HG03095 (cell line): ENCODE results near the gene C10orf71.

Experiments
- ATAC-seq: cut with Tn5 transposase; IDR thresholded peaks from one replicate; pipeline ENCODE4 v1.9.1; 2021; ENCODE audit warnings: moderate library complexity; ENCODE audit not compliant: unreplicated experiment

The C10orf71 gene

GRCh38 chr10:49359349-49360270 lies 60.6 kb downstream of the C10orf71 start:
- no peak for ATAC-seq

- ATAC-seq, result no peak
Observed at GRCh38 chr10:49360271-49361177, 61.6 kb downstream of the C10orf71 start.

GRCh38 chr10:49361178-49361554 lies 62.2 kb downstream of the C10orf71 start:
- ATAC-seq, result no peak

- no peak for ATAC-seq
Observed at GRCh38 chr10:49361735-49362568, 63.0 kb downstream of the C10orf71 start.

- peak; percentile 87 for ATAC-seq
Observed at GRCh38 chr10:49362596-49363260, 63.8 kb downstream of the C10orf71 start.

GRCh38 chr10:49363309-49364031 lies 64.5 kb downstream of the C10orf71 start:
- no peak for ATAC-seq

- ATAC-seq, result no peak
Observed at GRCh38 chr10:49364051-49364450, 65.1 kb downstream of the C10orf71 start.

- ATAC-seq, result no peak
Observed at GRCh38 chr10:49364747-49365146, 65.8 kb downstream of the C10orf71 start.

- no peak for ATAC-seq
Observed at GRCh38 chr10:49365275-49365674, 66.3 kb downstream of the C10orf71 start.

- no peak for ATAC-seq
Observed at GRCh38 chr10:49365675-49366415, 66.9 kb downstream of the C10orf71 start.

GRCh38 chr10:49366460-49366859 lies 67.5 kb downstream of the C10orf71 start:
- ATAC-seq, result no peak

- no peak for ATAC-seq
Observed at GRCh38 chr10:49367600-49367999, 68.6 kb downstream of the C10orf71 start.

- ATAC-seq, result no peak
Observed at GRCh38 chr10:49368256-49368655, 69.3 kb downstream of the C10orf71 start.

- ATAC-seq, result no peak
Observed at GRCh38 chr10:49369216-49370162, 70.5 kb downstream of the C10orf71 start.

GRCh38 chr10:49370326-49371100 lies 71.5 kb downstream of the C10orf71 start:
- no peak for ATAC-seq

- ATAC-seq, result no peak
Observed at GRCh38 chr10:49371967-49372366, 73.0 kb downstream of the C10orf71 start.

- no peak for ATAC-seq
Observed at GRCh38 chr10:49373361-49373760, 74.4 kb downstream of the C10orf71 start.
